Measurements from ENCODE around the gene FAM3C. TPM values are rescaled to one million over a fixed set of nuclear protein-coding genes. Genes with fewer than 3 reads are reported as not detected.
"Not testable (repeated sequence)": the region's sequence is repeated elsewhere in the genome, so short reads cannot be mapped to it uniquely, and the experiment has no call there.

FAM3C gene, protein sequence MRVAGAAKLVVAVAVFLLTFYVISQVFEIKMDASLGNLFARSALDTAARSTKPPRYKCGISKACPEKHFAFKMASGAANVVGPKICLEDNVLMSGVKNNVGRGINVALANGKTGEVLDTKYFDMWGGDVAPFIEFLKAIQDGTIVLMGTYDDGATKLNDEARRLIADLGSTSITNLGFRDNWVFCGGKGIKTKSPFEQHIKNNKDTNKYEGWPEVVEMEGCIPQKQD
- 63.2 and 83.5 TPM in 2 replicates for total RNA-seq (2014; rRNA removed; shearing (Covaris generic))
- polyA plus RNA-seq (2015; cell fraction: cytosol; rRNA removed): 127 and 138 TPM in 2 replicates
- 60.4 and 63.7 TPM in 2 replicates for polyA plus RNA-seq (2015; cell fraction: nucleus; rRNA removed)

DNA sequence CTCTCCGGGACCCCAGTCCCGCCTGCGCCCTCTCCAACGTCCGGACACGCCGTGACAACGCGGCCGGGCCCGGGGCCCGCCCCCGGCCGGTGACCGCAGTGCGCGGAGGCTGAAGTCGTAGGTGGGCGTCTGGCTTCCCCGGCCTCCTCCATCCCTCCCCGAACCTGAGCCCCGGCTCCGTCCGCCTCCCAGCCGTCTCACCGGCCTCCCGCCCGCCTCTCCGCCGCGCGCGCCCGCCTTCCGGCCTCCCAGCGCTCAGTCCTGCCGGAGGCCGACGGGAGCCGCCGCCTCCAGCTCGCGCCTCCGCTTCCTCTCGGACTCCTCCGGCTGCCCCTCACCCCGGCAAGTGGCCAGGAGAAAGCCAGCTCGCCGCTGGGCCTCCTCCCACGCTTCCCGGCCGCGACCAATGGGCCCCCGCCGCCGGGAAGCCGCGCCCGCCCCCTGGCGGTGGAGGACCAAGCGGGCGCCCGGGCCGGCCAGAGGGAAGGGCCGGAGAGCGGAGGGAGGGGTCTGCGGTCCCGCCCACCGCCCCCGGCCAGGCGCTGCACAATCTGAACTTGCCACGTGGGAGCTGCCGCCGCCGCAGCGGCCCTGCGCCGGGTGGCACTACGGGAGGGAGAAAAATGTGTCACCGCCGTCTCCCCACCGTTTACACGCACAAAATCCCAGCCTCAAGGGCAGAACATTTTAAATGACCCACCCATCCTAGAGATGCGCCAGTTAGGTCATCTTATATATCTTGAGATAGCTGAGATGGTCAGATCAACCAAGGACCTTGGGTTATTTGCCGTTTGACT, at the start of gene FAM3C:
Gene FAM3C (minus strand): TSS at position 348 of the 797 bp plus-strand sequence. CDS start 13,339 bp downstream, outside the sequence.
- peak; percentile 92 for DNase-seq (ENCODE audit: low read depth)

DNA sequence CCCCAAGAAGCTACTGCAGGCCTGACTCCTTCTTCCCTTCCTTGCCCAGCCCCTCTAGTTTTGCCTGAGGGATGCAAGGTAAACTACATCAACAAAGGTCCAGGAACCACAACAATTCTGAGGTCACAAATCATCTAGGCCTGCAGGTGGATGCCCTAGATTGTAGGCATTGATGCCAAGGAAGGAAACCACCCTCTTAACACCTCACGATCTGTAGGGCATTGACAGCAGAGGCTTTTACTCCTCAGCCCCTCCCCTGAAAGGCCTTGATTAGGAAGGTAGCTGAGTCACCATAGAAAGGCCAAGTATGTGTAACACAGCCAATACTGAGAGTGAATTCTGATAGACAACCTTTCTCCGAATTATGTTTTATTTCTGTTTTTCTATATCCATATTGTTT, 46.7 kb upstream of the FAM3C start:
- no peak for DNase-seq (ENCODE audit: low read depth)

DNA sequence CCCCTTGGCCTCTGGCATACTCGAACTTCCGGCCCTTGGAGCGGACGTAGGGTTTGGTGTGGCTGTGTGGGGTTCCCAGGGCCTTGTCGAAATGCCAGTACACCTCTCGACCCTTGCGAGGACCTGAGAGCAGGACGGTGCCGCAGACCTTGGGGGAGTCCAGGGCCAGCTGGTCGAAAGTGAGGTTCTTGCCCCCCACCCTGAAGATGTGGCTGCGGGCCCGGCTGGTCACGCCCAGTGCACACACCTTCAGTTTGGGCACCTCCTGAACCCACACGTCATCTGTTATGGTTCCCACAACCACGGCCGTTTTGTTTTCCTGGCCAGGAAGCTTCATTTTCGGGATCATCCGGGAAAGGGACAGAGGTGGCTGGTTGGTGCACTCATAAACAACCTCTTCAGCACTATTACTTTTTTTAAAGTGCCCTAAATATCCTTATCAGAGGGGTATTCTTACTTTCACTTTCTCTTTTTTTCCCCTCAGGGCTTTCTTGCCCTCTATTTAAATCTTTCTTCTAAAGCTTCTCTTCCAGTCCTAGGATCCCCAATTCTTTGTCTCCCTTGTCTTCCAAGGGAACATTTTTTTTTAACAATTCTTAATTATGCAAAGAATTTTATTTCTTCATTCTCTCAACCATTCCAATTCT, 44.9 kb upstream of the FAM3C start:
- DNase-seq (ENCODE audit: low read depth): no peak

DNA sequence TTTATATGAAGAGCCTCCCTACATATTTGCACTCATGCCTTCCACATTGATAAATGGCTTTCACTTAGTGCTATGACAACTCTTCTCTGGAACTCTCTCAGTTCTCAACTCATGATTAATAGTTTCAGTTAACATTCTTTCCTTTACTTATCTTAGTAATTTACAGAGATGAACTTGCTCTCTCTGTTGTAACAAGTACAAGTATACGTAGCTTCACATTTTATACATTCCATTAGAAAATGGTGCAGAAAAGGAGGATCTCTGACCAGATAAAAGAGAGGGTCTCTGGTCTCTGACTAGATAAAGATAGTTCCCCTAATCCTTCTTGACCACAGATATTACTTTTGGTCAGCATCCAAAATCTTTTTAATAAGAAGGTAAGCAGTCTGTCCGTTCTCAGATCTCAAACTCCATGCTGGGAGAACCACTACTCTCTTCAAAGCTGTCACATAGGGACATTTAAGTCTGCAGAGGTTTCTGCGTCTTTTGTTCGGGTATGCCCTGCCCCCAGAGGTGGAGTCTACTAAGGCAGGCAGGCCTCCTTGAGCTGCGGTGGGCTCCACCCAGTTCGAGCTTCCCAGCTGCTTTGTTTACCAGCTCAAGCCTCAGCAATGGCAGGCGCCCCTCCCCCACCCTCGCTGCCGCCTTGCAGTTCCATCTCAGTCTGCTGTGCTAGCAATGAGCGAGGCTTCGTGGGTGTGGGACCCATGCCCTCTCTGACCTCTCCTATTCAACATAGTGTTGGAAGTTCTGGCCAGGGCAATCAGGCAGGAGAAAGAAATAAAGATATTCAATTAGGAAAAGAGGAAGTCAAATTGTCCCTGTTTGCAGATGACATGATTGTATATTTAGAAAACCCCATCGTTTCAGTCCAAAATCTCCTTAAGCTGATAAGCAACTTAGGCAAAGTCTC, 42.2 kb upstream of the FAM3C start:
- DNase-seq (ENCODE audit: low read depth): not testable (repeated sequence)

DNA sequence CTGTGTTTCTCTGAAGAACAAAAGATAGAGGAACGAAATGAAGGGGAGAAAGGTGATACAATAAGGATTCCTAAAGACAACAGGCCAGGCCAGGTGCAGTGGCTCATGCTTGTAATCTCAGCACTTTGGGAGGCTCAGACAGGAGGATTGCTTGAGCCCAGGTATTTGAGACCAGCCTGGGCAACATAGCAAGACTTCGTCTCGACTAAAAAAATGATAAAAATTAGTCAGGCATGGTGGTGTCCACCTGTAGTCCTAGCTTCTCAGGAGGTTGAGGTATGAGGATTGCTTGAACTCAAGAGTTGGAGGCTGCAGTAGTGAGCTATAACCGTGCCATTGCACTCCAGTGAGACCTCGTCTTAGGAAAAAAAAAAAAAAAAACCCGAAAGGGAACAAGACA, 41.4 kb upstream of the FAM3C start:
- DNase-seq (ENCODE audit: low read depth): no peak

DNA sequence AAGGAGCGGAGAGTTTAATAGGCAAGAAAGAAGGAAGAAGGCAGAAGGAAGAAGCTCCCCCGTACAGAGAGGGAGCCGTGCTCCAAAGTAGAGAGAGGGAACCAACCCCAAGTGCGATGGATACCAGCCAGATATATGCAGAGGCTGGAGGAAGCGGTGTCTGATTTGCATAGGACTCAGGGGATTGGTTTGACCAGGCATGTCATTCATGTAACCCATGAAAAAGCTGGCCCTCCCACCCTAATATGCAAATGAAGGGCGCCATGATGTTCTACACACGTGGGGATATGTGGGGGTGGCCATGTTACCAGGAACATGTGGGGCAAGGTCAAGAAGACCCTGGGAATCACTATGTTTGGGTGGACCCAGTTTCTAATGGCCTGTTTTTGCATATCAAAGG, 40.6 kb upstream of the FAM3C start:
- no peak for DNase-seq (ENCODE audit: low read depth)

DNA sequence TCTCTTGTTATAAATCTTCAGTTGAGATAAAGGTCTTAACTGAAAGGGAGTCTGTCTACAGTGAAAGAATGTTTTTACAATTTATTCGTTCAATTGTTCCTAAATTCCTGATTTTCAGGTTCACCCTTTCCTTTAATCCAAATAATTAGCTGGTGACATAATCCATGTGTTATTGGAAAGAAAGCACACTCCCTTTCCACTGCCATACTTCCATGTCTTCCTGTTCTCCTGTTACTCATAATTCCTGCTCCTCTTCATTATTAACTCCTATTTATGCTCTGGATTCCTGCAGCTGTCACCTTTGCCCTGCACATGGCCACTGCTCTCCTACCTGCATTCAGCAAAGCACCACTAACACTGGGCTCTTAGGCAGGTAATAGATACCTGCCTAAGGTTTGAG, 40.0 kb upstream of the FAM3C start:
- DNase-seq (ENCODE audit: low read depth): no peak

DNA sequence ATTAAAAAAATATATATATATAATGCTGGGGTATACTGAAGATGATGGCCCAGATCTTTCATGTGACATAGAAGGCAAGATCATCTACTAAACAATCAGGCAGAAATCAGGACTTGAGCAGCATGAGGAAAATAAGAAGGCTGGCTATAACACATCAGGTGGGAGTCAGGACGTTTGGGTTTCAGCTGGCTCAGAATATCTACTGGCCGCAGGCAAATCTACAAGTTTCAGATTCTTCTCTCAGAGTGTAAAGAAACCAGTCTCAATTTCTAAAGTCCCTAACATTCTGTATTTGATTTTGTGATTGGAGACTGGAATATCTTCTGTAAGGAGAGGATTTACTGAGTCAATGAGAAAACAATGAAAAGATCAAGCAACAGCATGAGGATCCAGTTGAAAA, 37.7 kb upstream of the FAM3C start:
- no peak for DNase-seq (ENCODE audit: low read depth)

DNA sequence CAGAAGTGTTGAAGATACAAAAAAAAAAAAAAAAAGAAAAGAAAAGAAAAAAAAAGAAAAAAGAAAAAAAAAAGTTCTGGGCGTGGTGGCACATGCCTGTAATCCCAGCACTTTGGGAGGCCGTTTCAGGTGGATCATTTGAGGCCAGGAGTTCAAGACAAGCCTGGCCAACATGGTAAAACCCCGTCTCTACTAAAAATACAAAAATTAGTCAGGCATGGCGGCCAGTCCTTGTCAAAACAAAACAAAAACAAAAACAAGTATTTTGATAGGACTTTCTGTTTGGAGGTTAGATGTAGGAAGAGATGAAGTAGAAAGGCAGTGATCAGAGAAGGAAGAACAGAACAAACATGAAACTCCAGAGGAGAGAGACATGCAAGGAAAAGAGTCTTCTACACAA, 36.4 kb upstream of the FAM3C start:
- not testable (repeated sequence) for DNase-seq (ENCODE audit: low read depth)

DNA sequence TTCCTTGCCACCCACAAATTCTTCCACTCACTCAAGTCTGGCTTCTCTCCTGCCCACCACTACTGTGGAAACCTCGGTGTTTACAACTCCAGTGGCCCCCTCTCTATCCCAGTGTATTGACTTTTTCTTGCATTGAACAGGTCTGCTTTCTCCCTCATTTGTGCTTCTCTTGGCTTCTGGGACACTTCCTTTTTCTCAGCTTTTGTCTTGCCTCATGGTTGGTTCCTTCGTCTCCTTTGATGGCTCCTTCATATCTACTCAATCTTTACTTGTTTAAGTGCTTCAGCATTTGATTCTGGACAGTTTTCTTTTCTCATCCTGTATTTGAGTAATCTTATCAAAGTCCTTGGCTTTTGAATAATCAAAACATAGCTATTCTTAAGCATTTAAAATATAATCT, 35.9 kb upstream of the FAM3C start:
- DNase-seq (ENCODE audit: low read depth): no peak

DNA sequence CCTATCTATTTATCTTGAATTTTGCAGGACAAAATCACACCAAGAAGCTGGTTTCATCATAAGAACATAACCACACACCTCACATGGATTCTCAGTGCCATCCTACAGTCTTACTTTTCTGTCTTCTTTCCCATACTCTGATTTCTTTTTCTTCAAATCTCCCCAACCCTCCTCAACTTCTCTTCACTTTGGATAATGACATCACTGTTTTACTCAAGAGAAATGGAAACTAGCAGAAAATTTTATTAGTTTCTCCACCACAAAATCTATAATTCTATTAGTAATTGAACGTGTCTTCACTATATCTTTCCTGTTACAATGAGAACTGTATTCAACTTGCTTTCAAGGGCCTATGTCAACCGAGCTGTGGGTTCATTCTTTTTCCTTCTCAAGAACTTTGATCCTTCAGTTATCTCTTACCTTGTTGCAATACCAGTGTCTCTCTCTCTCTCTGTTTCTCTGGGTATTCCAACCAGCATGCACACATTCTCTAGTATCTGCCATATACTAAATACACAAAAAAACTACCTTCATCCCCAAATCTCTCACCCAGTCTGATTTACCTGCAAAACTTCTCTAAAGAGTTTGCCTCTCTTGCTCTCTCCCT, 35.4 kb upstream of the FAM3C start:
- DNase-seq (ENCODE audit: low read depth): no peak

DNA sequence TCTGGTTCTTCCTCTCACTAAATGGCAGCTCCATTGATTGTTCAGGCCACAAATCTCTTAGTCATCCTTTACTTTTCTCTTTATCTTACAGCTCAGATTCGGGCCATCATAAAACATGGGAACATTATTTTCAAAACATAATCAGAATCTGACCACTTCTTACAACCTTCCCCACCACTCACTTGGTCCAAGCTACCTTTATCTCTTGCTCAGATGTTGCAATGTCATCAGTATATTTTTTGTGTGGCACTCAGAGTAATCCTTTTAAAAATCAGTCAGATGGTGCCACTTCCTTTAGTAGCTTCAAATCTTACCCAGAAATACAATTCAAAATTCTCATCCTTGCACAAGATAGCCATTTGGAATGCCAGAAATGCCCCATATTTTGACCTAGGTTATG, 34.5 kb upstream of the FAM3C start:
- no peak for DNase-seq (ENCODE audit: low read depth)

DNA sequence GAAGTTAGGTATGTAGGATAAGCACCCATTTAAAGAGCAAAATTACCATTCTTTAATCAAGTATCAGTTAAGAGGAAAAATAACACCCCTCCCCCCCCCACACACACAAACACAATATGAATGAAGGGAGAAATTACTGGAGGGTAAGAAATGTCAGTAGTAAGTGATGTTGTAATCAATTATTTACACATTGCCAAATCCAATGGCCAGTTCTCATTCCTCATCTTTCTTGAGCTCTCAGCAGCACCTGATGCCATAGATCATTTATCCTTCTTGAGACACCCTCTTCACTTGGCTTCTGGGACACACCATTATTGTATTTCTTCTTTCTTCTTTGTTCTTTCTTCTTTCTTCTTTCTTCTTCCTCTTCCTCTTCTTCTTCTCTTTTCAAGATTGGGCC, 33.7 kb upstream of the FAM3C start:
- DNase-seq (ENCODE audit: low read depth): no peak

DNA sequence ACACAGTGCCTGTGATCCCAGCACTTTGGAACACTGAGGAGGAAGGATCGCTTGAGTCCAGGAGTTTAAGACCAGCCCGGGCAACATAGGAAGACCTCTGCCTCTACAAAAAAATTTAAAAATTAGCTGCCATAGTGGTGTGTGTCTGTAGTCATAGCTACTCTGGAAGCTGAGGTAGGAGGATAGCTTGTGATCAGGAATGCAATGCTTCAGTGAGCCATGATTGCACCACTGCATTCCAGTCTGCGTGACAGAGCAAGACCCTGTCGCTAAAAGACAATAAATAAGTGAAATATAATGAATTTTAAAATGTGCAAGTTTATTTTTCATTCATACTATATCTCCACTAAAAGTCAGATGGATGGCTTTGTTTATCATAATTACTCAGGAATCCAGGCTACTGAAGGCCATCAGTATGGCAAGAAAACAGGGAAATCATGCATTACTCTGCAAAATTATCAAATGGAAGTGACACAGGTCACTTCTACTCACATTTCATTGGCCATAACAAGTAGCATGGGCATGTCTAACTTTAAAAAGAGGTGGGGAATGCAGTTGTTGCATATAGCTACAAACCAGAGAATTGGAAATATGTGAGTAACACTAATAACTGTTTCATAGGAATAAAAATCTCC, 32.9 kb upstream of the FAM3C start:
- DNase-seq (ENCODE audit: low read depth): no peak

DNA sequence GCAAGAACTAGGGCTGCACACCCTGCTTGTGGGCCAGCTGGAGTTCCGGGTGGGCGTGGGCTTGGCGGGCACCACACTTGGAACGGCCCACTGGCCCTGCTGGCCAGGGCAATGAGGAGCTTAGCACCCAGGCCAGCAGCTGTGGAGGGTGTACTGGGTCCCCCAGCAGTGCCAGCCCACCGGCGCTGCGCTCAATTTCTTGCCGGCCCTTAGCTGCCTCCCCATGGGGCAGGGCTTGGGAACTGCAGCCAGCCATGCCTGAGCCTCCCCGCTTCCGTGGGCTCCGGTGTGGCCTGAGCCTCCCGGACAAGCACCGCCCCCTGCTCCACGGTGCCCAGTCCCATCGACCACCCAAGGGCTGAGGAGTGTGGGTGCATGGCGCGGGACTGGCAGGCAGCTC, 25.6 kb upstream of the FAM3C start:
- DNase-seq (ENCODE audit: low read depth): not testable (repeated sequence)

DNA sequence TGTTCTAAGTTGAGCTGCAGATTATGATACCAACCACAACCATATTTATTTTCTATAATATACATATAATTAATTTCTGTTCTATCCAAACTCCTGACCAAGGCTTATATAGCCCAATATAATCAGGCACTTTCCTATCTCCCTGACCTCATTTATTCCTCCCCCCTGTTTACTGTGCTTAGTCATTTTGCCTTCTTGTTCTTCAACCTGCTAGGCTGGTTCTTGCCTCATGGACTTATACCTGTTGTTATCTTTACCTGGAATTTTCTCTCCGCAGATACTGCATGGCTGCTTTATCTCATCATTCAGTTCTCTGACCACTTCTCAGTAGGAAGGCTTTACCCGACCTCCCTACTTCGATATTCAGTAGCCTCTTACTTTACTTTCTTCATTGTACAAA, 24.9 kb upstream of the FAM3C start:
- no peak for DNase-seq (ENCODE audit: low read depth)

DNA sequence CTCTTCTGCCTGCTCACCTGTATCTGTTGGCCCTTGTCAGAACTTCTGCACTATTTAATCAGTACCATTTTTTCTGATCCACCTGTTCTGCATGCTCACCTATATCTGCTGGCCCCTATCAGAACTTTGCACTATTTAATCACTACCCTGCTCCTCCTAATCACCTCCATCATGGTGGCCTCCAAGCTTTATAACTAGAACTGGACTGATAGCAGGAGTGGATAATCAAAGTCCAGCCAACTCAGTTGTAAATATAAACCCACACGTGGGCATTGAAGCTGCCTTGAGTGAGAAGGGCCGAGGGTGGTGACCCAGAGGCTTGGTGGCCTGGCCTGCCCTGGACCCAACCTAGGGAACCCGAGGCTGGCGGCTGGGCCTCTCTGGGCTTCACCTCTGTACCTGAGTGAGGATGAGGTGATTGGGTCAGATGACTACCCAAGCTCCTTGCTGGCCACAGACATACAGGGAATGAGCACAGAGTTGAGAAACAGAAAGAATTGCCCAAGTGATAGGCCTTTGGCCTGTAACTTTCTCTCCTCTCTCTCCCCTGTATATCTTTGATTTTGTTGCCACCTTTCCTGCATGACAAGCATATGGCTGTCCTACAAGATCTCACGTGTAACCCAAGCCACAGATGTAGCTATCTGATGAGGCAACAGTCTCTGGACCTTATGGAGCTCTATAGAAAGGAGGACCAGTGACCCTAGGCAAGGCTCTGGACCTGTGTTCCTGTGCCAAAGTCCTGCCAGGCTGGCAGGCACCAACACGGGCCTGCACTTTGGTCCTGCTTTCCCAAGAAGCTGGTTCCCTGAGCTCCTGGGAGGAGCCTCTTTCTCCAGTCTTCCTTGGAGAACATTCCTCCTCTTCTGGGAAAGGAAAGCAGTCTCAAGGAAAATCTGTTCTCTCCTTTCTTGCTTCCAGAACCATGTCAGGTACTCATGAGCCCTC, 23.4 kb upstream of the FAM3C start:
- no peak for DNase-seq (ENCODE audit: low read depth)

DNA sequence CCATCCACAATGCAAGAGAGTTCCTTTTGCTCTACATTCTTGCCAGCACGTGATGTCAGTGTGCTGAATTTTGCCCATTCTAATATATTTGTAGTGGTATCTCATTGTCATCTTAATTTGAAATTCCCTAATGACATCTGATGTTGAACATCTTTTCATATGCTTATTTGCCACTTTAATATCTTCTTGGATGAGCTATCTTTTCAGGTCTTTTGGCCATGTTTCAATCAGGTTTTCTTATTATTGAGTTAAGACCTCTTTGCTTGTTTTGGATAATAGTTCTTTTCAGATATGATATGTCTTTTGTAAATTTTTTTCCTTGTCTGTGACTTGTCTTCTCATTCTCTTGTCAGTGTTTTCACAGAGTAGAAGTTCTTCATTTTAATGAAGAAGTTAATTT, 20.4 kb upstream of the FAM3C start:
- no peak for DNase-seq (ENCODE audit: low read depth)

DNA sequence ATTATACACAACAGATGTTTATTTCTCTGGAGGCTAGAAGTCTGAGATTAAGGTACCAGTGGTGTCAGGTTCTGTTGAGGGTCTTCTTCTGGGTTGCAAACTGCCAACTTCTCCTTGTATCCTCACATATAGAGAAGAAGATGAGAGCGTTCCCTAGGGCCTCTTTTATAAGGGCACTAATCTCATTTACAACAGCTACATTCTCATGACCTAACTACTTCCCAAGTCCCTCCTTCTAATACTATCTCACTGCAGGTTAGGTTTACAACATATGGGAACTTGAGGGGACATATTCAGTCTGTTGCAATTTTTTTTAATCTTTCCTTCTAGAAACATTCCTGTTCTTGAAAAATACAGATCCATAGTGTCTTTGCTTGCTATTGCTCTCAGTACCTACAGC, 18.3 kb upstream of the FAM3C start:
- DNase-seq (ENCODE audit: low read depth): no peak

Data from HT1080 (cell line).